Measurements from ENCODE around the gene CCDC186.

DNA sequence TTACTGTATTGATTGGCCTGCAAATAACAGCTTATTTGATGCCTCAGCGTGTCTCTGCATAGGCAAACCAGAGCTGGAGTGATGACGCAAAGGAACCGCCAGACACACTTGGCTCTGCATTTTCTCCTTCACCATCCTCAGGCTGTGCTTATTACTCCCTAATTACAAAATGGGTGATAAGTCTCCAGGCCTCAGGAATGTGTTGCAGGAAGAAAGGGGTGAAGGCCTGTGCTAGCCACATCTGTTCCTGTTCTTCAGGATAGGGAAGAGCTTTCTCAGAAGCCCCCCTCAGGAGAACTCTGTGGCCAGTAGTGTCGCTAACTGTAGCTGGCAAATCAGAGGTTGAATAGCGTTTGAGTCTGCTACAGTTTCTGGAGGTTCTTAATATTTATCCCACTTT, 10.3 kb upstream of the CCDC186 start:
- TF ChIP-seq CTCF (IDR thresholded peaks at IDR 0.05) (no peak), POLR2A (IDR thresholded peaks at IDR 0.05) (no peak)

Measured in testis (tissue), 2 donors.